C4-2B (cell line): Measurements from ENCODE around the gene RYR3.

Source experiments
- ZFX ChIP-seq: fragments of 450-650 bp; IDR thresholded peaks from 2 replicates; pipeline ENCODE4 v1.6.1; 2017
- TF ChIP-seq, protein P1 (sequence below): fragments of 450-650 bp; conservative IDR thresholded peaks from 2 replicates; pipeline ENCODE4 v1.5.1; 2017; ENCODE audit warnings: mild to moderate bottlenecking

DNA sequence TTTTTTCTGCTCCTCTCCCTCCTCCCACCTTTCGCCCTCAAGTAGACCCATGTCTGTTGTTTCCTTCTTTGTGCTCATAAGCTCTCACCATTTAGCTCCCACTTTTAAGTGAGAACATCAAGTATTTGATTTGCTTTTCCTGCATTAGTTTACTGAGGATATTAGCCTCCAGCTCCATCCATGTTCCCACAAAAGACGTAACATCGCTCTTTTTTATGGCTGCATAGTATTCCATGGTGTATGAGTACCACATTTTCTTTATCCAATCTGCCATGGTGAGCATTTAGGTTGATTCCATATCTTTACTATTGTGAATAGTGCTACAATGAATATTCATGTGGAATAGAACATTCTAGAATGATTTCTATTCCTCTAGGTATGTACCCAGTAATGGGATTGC, 178.6 kb downstream of the RYR3 start:
- TF ChIP-seq, protein P1, sequence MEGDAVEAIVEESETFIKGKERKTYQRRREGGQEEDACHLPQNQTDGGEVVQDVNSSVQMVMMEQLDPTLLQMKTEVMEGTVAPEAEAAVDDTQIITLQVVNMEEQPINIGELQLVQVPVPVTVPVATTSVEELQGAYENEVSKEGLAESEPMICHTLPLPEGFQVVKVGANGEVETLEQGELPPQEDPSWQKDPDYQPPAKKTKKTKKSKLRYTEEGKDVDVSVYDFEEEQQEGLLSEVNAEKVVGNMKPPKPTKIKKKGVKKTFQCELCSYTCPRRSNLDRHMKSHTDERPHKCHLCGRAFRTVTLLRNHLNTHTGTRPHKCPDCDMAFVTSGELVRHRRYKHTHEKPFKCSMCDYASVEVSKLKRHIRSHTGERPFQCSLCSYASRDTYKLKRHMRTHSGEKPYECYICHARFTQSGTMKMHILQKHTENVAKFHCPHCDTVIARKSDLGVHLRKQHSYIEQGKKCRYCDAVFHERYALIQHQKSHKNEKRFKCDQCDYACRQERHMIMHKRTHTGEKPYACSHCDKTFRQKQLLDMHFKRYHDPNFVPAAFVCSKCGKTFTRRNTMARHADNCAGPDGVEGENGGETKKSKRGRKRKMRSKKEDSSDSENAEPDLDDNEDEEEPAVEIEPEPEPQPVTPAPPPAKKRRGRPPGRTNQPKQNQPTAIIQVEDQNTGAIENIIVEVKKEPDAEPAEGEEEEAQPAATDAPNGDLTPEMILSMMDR: no peak
- no peak for TF ChIP-seq ZFX
